ENCODE results near the gene ADK.
"Not testable (repeated sequence)": the region's sequence is repeated elsewhere in the genome, so short reads cannot be mapped to it uniquely, and the experiment has no call there.

ADK gene

GRCh38 chr10:74491014-74491413, 340.0 kb downstream of the ADK start:
- no peak for DNase-seq (ENCODE audit: low read depth)

DNA sequence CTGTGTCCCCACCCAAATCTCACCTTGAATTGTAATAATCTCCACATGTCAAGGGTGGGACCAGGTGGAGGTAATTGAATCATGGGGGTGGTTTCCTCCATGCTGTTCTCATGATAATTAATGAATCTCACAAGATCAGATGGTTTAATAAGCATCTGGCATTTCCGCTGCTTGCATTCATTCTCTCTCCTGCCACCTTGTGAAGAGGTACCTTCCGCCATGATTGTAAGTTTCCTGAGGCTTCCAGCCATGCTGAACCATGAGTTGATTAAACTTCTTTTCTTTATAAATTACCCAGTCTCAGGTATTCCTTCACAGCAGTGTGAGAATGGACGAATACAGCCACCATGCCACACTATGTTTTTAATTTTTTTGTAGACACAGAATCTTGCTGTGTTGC, 345.3 kb downstream of the ADK start:
- not testable (repeated sequence) for DNase-seq (ENCODE audit: low read depth)

- DNase-seq (ENCODE audit: low read depth), result not testable (repeated sequence)
Measured at GRCh38 chr10:74498664-74499063, 347.6 kb downstream of the ADK start.

DNA sequence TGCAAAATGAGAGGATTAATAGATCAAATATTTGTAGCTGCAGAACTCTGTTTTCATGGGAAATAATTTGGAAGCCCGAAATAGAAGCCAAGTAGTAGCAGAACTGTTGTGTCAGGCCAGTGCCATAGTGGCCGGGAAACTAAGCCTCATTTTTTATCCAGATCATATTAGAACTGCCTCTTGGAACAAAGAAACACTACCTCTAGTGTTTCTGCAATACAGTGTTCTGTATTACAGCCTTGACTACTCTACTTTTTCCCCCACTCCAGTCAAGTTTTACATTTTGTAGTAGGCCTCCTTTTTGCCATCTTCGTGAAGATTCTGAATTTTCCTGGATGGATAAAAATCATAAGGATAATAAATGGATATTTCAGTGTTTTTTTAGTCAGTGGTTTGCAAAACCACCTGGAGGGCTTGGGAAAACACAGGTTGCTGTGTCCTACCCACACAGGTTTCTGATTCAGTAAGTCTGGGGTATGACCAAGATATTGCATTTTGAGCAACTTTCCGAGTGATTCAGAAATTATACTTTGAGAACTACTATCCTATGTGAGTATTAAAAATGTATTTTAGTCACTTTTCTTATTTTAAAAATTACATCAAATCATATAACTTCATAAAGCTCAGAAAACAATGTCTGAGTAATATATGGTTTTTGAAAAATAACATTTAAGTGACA, 349.1 kb downstream of the ADK start:
- no peak for DNase-seq (ENCODE audit: low read depth)

DNA sequence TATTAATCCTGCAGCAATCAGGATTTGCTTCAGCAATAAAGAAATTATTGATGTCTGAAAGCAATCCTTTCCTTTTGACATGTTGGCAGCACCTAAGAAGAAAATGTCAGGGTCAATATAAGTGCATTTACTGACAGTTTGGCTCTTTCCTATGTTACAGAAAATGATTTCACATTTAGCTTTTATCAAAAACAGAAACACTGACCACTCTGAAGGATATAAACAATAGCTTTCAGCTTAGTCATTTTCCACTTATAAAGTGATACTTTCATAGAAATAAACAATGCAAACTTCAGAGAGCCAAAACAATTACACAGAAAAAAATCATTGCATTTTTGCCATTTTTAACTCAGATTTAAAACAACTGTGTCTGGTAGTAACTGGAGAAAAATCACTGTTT, 349.8 kb downstream of the ADK start:
- DNase-seq (ENCODE audit: low read depth), result no peak

GRCh38 chr10:74502963-74503608, 352.1 kb downstream of the ADK start:
- DNase-seq (ENCODE audit: low read depth), result no peak

- DNase-seq (ENCODE audit: low read depth), result no peak
Measured at GRCh38 chr10:74507951-74508350, 356.9 kb downstream of the ADK start.

- DNase-seq (ENCODE audit: low read depth), result no peak
Measured at GRCh38 chr10:74510594-74510993, 359.6 kb downstream of the ADK start.

GRCh38 chr10:74511051-74511450, 360.0 kb downstream of the ADK start:
- no peak for DNase-seq (ENCODE audit: low read depth)

- no peak for DNase-seq (ENCODE audit: low read depth)
Measured at GRCh38 chr10:74514322-74514721, 363.3 kb downstream of the ADK start.

DNA sequence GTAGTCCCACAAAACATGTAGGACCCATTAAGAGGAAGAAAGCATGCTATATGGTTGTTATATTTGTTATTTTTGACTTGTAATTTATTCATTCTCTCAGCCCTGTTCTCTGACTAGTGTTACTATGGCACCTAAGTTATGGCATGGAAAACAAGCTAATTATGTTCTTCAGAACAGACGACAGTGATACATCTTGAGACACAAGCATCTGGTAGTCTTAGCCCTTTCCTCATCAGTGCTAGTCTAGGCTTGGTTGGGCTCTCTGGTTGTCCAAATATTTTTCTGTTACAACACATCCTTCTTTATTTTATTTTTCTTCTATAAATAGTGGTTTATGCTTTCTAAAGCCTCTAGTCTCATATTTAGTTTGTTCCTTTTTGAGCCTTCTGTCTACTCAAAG, 367.0 kb downstream of the ADK start:
- DNase-seq (ENCODE audit: low read depth), result no peak

DNA sequence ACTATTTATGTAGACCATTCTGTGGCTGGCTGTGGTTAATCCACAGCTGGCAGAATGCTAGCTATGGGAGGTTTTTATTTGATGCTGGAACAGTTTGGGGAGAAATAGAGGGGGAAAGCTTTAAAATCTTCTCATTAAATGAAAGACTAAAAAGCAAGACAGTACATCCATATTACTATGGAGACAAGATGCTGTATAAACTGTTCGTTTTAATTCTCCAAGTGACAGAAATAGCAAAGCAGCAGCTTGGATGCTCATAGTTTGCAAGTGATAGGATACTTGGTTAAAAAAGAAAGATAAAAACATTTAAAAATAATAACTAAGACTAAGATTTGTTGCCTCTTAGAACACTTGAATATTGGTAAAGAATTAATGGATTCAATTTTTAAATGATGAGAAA, 370.5 kb downstream of the ADK start:
- DNase-seq (ENCODE audit: low read depth), result no peak

DNA sequence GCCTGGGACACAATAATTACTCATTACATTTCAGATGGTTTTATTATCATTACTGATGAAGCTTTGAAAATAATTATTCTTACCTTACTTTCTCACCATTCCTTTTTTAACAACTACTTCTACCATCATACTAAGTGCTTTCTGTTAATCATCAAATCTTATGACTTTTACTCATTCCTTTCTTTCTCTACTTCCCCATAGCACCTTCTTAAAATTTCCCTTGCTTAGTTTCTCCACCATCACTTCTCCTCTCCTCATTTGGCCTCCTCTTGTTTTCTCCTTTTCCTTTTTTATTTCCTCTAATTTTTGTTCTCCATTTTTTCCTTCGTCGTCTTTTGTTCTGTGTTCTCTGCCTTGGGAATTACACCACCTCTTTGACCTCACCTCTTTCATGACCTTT, 372.2 kb downstream of the ADK start:
- DNase-seq (ENCODE audit: low read depth), result no peak

GRCh38 chr10:74525885-74526284, 374.9 kb downstream of the ADK start:
- DNase-seq (ENCODE audit: low read depth), result no peak

DNA sequence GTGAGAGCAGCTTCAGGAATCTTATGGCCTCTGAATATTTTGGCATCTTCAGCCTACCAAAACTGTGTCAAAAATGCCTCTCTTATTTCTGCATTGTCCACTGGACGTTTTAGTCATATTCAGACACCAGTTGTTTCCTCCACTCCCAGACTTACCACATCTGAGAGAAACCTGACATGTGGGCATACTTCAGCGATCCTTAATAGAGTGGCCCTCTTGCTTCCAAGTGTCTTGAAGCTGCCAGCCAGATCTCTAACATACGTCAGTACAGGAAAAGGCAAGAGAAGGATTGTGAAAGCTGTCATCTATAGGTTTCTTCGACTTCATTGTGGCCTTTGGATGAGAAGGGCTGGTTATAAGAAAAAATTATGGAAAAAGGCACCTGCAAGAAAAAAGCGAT, 376.6 kb downstream of the ADK start:
- not testable (repeated sequence) for DNase-seq (ENCODE audit: low read depth)

DNA sequence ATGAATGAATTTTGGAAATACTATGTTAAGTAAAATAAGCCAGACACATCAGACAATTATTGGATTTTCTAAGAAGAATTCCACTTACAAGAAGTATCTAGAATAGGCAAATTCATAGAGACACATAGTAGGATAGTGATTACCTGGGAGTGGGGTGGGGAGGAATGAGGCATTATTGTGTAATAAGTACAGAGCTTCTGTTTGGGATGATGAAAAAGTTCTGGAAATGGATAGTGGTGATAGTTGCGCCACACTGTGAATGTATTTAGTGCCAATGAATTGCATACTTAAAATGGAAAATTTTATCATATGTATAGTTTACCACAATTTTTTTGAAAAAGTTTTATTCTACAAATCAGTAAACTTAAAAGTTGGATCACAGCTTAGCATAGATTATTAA, 378.2 kb downstream of the ADK start:
- DNase-seq (ENCODE audit: low read depth), result no peak

- no peak for DNase-seq (ENCODE audit: low read depth)
Measured at GRCh38 chr10:74530981-74531380, 380.0 kb downstream of the ADK start.

DNA sequence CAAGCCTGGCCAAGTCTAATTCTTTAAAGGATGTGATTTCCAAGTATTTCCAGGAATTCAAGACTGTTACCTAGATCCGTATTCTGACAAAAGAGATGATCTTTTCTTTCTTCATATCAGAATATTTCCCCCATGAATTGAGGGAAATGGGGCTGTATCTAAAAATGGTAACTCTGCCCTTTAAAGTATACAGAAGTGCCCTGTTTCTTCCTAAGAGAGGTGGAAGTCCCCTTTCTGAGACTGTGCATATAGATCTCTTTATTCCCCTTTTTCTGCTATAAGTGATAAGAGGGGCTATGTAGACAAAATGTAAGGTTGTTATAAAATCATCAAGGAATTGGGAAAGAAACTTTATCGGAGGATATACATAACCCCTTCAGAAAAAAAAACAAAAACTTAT, 388.3 kb downstream of the ADK start:
- no peak for DNase-seq (ENCODE audit: low read depth)

DNA sequence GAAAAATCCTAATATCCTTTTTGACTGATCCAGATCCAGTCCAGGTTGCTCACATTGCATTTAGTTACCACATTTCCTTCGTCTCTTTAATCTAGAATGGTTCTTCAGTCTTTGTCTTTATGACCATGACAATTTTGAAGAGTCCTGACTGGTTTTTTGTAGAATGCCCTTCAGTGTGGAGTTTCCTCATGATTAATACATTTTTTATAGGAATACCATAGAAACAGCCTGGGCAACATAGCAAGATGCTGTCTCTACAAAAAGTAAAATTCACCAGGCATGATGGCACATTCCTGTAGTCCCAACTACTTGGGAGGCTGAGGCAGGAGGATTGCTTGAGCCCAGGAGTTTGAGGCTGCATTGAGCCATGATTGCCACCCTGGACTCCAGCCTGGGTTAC, 390.4 kb downstream of the ADK start:
- DNase-seq (ENCODE audit: low read depth), result no peak

GRCh38 chr10:74542077-74542476, 391.1 kb downstream of the ADK start:
- DNase-seq (ENCODE audit: low read depth), result no peak

DNA sequence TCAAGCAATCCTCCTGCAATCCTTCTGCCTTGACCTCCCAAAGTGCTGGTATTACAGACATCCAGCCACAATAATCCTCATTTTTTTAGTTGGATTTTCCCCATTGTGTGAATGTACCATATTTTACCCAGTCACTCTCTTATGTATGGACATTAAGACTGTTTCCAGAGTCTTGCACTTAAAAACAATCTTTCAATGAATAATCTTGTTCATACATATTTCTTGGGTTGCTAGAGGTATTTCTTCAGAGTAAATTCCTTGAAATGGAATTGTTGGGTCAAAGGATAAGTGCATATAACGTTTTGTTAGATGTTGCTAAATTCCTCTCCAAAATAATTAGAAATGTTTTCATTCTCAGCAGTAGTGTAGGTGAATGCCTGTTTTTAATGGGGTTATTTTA, 392.3 kb downstream of the ADK start:
- no peak for DNase-seq (ENCODE audit: low read depth)

- no peak for DNase-seq (ENCODE audit: low read depth)
Measured at GRCh38 chr10:74544106-74544505, 393.1 kb downstream of the ADK start.

DNA sequence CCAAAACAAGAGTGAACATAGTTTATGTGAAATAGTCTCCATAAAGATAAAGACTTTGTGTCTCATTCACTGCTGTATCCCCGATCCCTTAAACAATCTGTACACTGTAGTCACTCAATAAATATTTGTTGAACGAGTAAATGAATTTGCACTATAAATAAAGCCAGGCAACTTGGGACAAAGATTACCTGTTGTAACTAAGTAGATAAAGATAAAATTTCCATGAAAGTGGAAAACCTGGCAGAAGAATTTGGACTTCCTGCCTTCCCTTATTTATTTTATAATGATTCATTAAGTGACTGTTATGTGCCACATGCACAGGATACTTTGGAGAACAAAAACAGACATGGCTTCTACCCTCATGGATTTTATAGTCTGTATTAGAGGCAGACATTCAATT, 397.7 kb downstream of the ADK start:
- DNase-seq (ENCODE audit: low read depth), result no peak

DNA sequence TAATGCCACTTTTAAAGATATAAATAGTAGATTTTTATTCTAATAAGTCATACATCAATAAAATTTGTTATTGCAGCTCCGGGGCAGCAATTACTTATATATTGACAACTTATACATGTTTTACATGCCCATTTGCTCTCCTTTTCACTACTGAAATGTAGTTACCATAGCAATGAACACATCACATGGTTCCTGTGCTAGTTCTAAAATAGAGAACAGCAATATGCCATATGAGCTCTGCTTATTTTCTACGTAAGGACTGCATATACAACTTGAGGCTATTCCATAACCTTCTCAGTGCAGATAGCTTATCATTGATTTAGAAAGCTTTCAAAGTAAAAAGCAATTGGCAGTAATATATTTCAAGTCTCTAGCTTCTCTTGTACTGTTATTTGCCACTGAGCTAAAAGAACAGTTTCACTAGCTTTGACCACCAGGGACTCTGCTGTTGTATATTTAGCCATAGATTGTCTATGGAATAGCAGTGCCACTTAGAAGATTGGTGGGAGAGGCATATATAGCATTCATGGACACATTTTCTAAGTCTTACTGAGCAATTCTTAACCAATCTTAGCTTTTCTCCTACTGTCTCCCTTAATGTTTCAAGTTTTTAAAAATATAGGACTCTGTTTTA, 405.2 kb downstream of the ADK start:
- DNase-seq (ENCODE audit: low read depth), result no peak

All from stimulated activated CD8-positive, alpha-beta memory T cell treated with anti-CD3 and anti-CD28 coated beads, Interleukin-12 subunit alpha, Interleukin-12 subunit beta, amount 100 ng/mL, for 4 hours (primary cell).